GM12878 (cell line): ENCODE data around the gene HTRA3.

Source experiments
- ASH2L ChIP-seq: fragments of 300-600, 200-600 bp; sonication (generic); IDR thresholded peaks from 2 replicates; pipeline ENCODE4 v1.6.1; 2017; ENCODE audit warnings: low read depth, mild to moderate bottlenecking, borderline replicate concordance
- EGR1 ChIP-seq, 2 experiments: IDR thresholded peaks; 1 replicate in 1 of 2; 2 replicates in 1 of 2; pipeline ENCODE4 v1.6.1; 2011 to 2012; ENCODE audit warnings: low read depth in 2 of 2, low read length in 2 of 2, borderline replicate concordance in 1 of 2, mild to moderate bottlenecking in 1 of 2, moderate library complexity in 1 of 2
- EP300 ChIP-seq, 2 experiments: fragments of 150-350 bp in 1 of 2; IDR thresholded peaks; 2 replicates each; pipeline ENCODE4 v1.6.1; 2011 to 2012; ENCODE audit warnings: low read depth in 2 of 2, low read length in 2 of 2, borderline replicate concordance in 1 of 2, improper control_type of control experiment in 1 of 2, inconsistent platforms in 1 of 2; ENCODE audit not compliant: control insufficient read depth in 1 of 2
- POLR2A ChIP-seq: IDR thresholded peaks from 2 replicates; pipeline ENCODE4 v1.6.1; 2011; ENCODE audit warnings: low read depth, mild to moderate bottlenecking, low read length
- ZNF384 ChIP-seq: IDR thresholded peaks from 2 replicates; pipeline ENCODE4 v1.6.1; 2012; ENCODE audit warnings: low read depth, mild to moderate bottlenecking, low read length, improper control_type of control experiment, borderline replicate concordance

GRCh38 chr4:8341691-8342090 is 72.1 kb downstream of the HTRA3 start:
- no peak for TF ChIP-seq EGR1 (IDR thresholded peaks at IDR 0.05; ENCODE audit: borderline replicate concordance in 1 of 2, low read depth in 2 of 2, low read length in 2 of 2)
- no peak for TF ChIP-seq ZNF384
- no peak for TF ChIP-seq POLR2A
- no peak for TF ChIP-seq ASH2L
- no peak for TF ChIP-seq EP300 (IDR thresholded peaks at IDR 0.05; ENCODE audit: borderline replicate concordance in 1 of 2, control insufficient read depth in 1 of 2, low read depth in 2 of 2, low read length in 2 of 2)
